Dermis lymphatic vessel endothelial cell (primary cell): ENCODE measurements around the gene TPGS1. TPM values are rescaled to one million over a fixed set of nuclear protein-coding genes. Genes with fewer than 3 reads are reported as not detected.

Source experiments
- total RNA-seq: library from RNA; depleted of rRNA; stranded (reverse); fragments of >200 nt; gene quantifications from 2 replicates; pipeline ENCODE4 v1.2.1, GENCODE V29; 2014

The TPGS1 gene, protein sequence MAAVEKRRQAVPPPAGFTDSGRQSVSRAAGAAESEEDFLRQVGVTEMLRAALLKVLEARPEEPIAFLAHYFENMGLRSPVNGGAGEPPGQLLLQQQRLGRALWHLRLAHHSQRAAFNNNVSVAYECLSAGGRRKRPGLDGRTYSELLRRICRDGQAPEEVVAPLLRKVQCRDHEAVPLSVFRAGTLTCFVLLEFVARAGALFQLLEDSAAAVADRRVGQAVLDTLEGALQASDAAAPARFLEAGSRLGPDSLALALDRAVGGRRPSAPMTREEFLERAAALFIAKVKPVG
- 30.7 and 35.0 TPM in 2 replicates for total RNA-seq

GRCh38 chr19:507286-508203, at the start of gene TPGS1:
Gene TPGS1 (plus strand): TSS chr19:507497. CDS start chr19:507507, 10 bp downstream.

DNA sequence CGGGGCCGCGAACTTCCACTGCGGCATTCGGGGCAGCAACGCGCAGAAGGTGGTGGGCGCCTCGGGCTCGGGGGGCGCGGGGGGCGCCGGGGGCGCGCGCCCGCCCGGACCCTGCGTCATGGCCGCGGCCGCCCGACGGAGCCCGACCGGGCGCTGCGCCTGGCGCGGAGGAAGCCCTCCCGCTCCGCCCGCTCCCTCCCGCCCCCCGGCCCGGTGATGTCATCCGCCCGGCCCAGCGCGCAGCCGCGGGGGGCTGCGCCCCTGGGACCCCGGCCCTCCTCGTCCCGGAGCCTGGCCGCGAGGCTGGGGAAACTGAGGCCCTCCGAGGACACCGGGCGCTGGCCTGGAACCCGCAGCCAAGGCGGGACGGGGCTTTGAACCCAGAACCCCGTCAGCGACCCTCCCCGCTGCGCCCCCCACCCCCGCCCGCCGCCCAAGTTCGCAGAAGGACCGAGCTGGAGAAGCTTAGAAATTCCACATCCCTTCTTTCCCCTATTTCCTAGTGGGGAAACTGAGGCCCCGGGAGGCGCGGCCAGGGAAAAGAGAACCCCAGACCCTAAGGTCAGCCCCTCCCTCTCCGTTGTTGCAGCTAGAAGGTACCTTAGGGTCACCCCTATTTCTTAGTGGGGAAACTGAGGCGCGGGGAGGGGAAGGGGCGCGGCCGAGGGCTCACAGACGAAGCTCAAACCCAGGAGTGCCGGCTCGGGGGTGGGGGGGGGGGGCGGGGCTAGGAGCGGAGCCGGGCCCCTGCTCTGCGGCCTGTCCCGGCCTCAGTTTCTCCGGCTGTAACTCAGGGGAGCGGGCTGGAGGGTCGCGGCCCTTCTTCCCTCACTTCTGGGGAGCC, 46.2 kb upstream of the TPGS1 start, which contains the start of gene SHC2:
SHC2 (minus strand) TSS at position 157 of the 844 bp plus-strand sequence; CDS start at position 120, 37 bp downstream.

GRCh38 chr19:496112-496665, 11.1 kb upstream of the TPGS1 start, which contains the start of gene MADCAM1:
Gene MADCAM1 (plus strand): TSS chr19:496486. CDS start chr19:496500, 14 bp downstream.

DNA sequence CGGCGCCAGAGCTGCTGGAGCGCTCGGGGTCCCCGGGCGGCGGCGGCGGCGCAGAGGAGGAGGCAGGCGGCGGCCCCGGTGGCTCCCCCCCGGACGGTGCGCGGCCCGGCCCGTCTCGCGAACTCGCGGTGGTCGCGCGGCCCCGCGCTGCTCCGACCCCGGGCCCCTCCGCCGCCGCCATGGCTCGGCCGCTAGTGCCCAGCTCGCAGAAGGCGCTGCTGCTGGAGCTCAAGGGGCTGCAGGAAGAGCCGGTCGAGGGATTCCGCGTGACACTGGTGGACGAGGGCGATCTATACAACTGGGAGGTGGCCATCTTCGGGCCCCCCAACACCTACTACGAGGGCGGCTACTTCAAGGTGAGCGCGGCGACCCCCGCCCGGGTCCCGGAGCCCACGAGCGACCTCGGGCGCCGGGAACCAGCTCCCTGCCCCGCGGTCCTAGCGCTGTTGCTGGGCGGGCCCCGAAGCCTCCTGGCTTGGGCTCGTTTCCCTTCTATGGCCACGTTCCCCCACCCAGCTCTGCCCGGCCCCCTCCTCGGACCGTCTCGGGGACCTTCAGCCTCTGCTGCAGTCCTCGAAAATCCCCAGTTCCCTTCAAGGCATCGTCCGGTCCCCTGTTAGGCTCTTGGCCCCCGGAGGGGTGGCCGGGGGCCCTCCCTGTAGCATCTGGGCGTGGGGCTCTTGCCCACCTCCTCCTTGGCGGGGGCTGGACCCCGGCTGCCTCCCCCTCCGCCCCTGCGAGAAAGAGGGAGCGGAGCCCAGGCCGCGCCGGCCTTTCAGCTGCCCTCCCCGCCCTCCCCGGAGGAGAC, 24.7 kb downstream of the TPGS1 start, which contains the start of gene CDC34:
CDC34 (plus strand) TSS at position 8 of the 808 bp plus-strand sequence; CDS start at position 180, 172 bp downstream.

DNA sequence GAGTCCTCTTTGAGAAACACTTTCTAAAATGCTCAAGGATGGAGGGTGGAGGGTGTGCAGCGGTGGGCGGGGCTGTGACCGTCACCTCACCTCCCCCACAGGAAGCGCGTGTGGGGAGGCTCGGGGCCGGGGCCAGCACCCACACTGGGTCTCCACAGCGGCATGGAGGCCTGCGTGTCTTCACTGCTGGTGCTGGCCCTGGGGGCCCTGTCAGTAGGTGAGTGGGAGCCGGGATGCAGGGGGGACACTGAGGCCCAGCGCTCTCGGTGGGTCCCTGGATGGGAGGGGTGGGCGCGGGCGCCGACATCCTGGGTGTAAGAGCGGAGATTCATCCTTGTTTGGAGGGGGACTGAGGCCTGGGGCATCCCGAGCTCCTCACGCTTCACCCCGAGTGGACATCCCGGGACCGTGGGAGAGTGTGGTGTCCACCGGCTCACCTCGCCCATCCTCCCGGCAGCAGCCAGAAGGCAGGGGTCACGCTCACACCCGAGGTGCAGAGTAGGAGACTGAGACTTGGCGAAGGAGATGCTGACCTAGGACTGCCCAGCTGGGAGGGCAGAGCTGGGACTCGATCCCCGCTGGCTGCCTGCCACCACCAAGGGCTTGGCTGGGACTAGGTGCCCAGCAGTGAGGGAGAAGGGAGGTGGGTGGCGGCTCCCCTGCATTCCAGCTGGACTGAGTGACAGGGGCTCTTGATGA, 36.8 kb downstream of the TPGS1 start, which contains the start of gene GZMM:
GZMM (plus strand) TSS at position 144 of the 699 bp plus-strand sequence; CDS start at position 163, 19 bp downstream.

Other genes with a start within 250 kb of the TPGS1 start
- 38.1 and 41.2 TPM in 2 replicates for gene PLPP2, start 216.1 kb upstream of the TPGS1 start, total RNA-seq
- 10.1 and 10.2 TPM in 2 replicates for gene MIER2, start 162.7 kb upstream of the TPGS1 start, total RNA-seq
- gene C2CD4C, start 98.3 kb upstream of the TPGS1 start, total RNA-seq: 2.9 and 10.2 TPM in 2 replicates
- gene SHC2, start 46.5 kb upstream of the TPGS1 start, total RNA-seq: 9.3 and 22.0 TPM in 2 replicates
- gene MADCAM1, start 11.0 kb upstream of the TPGS1 start, total RNA-seq: not detected in 2 replicates
- gene CDC34, start 24.3 kb downstream of the TPGS1 start, total RNA-seq: 72.5 and 76.9 TPM in 2 replicates
- not detected in 2 replicates for gene GZMM, start 36.6 kb downstream of the TPGS1 start, total RNA-seq
- gene BSG, start 65.1 kb downstream of the TPGS1 start, total RNA-seq: 212 and 215 TPM in 2 replicates
- 0.43 and 0.65 TPM in 2 replicates for gene HCN2, start 82.4 kb downstream of the TPGS1 start, total RNA-seq
- 17.1 and 22.3 TPM in 2 replicates for gene POLRMT, start 126.0 kb downstream of the TPGS1 start, total RNA-seq
- gene FGF22, start 132.4 kb downstream of the TPGS1 start, total RNA-seq: 0.09 and 0.11 TPM in 2 replicates
- gene RNF126, start 155.7 kb downstream of the TPGS1 start, total RNA-seq: 14.2 and 25.0 TPM in 2 replicates
- 3.4 and 5.9 TPM in 2 replicates for gene FSTL3, start 168.9 kb downstream of the TPGS1 start, total RNA-seq
- not detected in 2 replicates for gene PRSS57, start 188.0 kb downstream of the TPGS1 start, total RNA-seq
- 28.6 and 34.0 TPM in 2 replicates for gene PALM, start 201.4 kb downstream of the TPGS1 start, total RNA-seq
- gene MISP, start 243.6 kb downstream of the TPGS1 start, total RNA-seq: under 0.01 TPM in 1 of 2 replicates, not detected in the other